ENCODE data around the gene NLK.
"Not testable (repeated sequence)": the region's sequence is repeated elsewhere in the genome, so short reads cannot be mapped to it uniquely, and the experiment has no call there.

The NLK gene

DNA sequence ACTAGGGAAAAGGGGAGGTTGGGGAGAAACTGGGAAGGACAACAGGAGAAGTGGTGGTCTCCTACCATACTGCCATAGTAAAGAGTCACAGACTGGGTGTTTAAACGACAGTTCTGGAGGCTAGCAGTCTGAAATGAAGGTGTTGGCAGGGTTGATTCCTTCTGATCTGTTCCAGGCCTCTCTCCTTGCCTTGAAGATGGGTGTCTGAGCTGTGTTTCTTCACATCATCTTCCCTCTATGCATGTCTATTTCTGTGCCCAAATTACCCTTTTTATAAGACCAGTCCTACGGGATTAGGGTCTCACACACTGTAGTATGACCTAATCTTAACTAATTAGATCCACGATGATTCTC is 196.8 kb downstream of the NLK start:
- H3K4me3 ChIP-seq (ENCODE audit: low read depth, low read length) = no peak overlapping the region
- TF ChIP-seq, protein P1, sequence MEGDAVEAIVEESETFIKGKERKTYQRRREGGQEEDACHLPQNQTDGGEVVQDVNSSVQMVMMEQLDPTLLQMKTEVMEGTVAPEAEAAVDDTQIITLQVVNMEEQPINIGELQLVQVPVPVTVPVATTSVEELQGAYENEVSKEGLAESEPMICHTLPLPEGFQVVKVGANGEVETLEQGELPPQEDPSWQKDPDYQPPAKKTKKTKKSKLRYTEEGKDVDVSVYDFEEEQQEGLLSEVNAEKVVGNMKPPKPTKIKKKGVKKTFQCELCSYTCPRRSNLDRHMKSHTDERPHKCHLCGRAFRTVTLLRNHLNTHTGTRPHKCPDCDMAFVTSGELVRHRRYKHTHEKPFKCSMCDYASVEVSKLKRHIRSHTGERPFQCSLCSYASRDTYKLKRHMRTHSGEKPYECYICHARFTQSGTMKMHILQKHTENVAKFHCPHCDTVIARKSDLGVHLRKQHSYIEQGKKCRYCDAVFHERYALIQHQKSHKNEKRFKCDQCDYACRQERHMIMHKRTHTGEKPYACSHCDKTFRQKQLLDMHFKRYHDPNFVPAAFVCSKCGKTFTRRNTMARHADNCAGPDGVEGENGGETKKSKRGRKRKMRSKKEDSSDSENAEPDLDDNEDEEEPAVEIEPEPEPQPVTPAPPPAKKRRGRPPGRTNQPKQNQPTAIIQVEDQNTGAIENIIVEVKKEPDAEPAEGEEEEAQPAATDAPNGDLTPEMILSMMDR (IDR thresholded peaks at IDR 0.05; ENCODE audit: low read depth, low read length, missing control alignments) = no peak
- no peak for DNase-seq (ENCODE audit: low read depth)

DNA sequence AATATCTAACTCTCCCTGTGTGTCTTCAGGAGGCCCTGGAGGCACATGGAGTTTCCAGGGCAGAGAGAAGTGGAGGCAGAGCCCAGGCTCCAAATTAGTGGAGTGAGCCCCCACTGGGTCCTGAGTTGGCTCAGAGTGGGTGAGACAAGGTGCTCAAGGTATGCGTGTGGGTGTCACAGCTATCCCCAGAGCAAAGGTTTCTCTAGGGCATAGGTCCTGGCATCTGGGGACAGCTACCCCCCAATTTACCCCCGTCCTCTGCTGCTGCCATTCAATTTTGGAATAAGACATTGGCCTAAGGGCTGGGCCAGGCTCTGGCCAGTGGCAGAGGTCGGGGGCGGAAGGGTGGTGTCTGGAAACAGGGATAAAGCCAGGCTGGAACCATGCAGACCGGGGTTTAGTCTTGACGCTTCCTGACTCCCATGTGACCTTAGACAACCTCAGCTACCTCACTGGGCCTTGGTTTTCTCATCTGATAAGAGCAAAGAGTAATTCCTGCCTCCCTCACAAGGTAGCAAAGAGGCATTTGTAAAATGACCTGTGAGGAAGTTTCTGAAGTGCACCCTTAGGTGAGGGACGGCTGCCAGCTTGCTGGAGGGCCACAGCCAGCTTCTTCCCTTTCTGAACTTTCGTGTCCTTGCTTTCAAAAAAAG is 198.3 kb downstream of the NLK start:
- TF ChIP-seq, protein P1 (IDR thresholded peaks at IDR 0.05; ENCODE audit: low read depth, low read length, missing control alignments) = no peak
- H3K4me3 ChIP-seq (ENCODE audit: low read depth, low read length) = no peak overlapping the region
- no peak for DNase-seq (ENCODE audit: low read depth)

DNA sequence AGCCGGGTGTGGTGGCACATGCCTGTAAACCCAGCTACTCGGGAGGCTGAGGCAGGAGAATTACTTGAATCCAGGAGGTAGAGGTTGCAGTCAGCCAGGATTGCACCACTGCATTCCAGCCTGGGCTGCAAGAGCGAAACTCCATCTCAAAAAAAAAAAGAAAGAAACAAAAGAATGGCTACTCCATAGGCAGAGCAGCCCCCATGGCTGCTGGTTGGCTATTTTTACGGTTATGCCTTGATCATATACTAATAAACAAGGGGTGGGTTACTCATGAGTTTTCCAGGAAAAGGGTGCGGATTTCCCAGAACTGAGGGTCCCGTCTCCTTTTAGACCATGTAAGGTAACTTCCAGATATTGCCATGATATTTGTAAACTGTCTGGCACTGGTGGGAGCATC is 200.3 kb downstream of the NLK start:
- no peak for DNase-seq (ENCODE audit: low read depth)
- no peak overlapping the region for H3K4me3 ChIP-seq (ENCODE audit: low read depth, low read length)
- TF ChIP-seq, protein P1 (IDR thresholded peaks at IDR 0.05; ENCODE audit: low read depth, low read length, missing control alignments) = no peak

DNA sequence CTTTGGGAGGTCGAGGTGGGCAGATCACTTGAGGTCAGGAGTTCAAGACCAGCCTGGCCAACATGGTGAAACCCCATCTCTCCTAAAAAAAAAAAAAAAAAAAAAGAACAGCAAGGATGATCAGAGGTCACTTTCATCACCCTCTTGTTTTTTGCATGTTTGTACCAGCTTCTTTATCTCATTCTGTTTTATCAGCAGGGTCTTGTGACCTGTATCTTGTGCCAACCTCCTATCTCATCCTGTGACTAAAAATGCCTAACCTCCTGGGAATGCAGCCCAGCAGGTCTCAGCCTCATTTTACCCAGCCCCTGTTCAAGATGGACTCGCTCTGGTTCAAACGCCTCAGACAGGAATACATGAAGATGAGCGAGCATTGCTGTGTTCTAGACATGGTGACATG is 200.8 kb downstream of the NLK start:
- DNase-seq (ENCODE audit: low read depth); H3K4me3 ChIP-seq (ENCODE audit: low read depth, low read length): not testable (repeated sequence)

DNA sequence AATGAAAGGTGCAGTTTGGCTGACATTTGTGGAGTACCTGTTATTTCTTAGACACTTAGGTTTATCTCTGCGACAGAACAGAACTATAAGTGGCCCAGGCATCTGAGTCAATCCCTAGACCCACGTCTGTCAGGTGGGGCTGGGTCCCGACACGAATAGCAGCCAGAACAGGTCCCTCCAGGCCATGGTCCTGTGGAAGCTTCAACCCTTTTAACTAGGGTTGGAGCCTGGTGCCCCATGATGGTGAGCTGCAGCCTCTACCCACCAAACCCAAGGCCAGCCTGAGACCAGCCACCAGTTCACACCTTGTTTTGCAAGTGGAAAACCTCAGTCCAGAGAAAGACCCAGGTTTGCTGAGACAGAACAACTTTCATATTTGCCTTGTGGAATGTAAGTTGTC is 202.0 kb downstream of the NLK start:
- H3K4me3 ChIP-seq (ENCODE audit: low read depth, low read length) = no peak overlapping the region
- TF ChIP-seq, protein P1 (IDR thresholded peaks at IDR 0.05; ENCODE audit: low read depth, low read length, missing control alignments) = no peak
- no peak for DNase-seq (ENCODE audit: low read depth)

Measured in GM12864 (cell line).